ENCODE results near the gene SEC16B. TPM values are rescaled to one million over a fixed set of nuclear protein-coding genes. Genes with fewer than 3 reads are reported as not detected.
A peak's percentile ranks its signal among the peaks of the same experiment; 100 is the strongest.

Gene SEC16B
- total and polyA plus RNA-seq, 9 of the 15 experiments (the other 6 are each of a cell fraction or from before 2014, with no cell fraction given): not detected

DNA sequence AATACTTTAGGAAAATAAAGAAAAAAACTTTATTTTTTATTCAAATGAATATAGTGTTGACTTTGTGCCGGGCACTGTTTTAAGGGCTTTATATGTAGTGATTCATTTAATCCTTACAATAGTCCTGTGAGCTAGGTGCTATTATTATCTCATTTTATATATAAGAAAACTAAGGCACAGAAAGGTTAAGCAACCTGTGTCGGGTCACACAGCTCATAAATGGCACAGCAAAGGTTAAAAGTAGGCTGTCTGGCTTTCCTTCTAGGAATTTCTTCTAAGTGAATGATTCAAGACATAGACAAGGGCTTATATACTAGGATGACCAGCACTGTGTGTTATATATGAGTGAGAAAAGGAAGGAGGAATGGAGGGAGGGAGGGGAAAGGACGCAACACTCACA, 35.4 kb downstream of the SEC16B start:
- Histone ChIP-seq H3K79me2 (ENCODE audit: control insufficient read depth, insufficient read depth, low read length) (no peaks in the 10 kb centered on the region), H3K9me1 (ENCODE audit: control insufficient read depth, insufficient read depth, low read length) (no peaks in the 10 kb centered on the region), H3K9me3 (replicated peaks; ENCODE audit: control insufficient read depth, insufficient read depth, low read depth, low read length) (no peaks in the 10 kb centered on the region), H3K9ac (ENCODE audit: insufficient read depth in 1 of 2, low read depth in 2 of 2, low read length in 2 of 2) (no peak overlapping the region), H3K36me3 (ENCODE audit: control insufficient read depth, insufficient read depth, low read length) (no peaks in the 10 kb centered on the region), H3K27ac (ENCODE audit: extremely low read depth, low read depth, low read length) (no peak overlapping the region), H3K4me2 (ENCODE audit: insufficient read depth, low read length) (no peak overlapping the region), H2AFZ (ENCODE audit: low read depth, low read length) (no peak overlapping the region), H4K20me1 (replicated peaks; ENCODE audit: control insufficient read depth, insufficient read depth, low read length) (no peaks in the 10 kb centered on the region), H3K27me3 (ENCODE audit: control insufficient read depth in 2 of 2, insufficient read depth in 2 of 2, low read length in 2 of 2) (no peaks in the 10 kb centered on the region), H3K4me1 (replicated peaks in 1 of 2; ENCODE audit: control insufficient read depth in 2 of 2, insufficient read depth in 2 of 2, low read length in 2 of 2) (no peaks in the 10 kb centered on the region), H3K4me3 (no peak overlapping the region)
- WGBS (ENCODE audit: insufficient coverage, low coverage, missing lambda C conversion rate): 0% methylated on average over 3 of the region's 3 CpGs
- no peak for ATAC-seq
- no peak for DNase-seq (ENCODE audit: extremely low read depth in 1 of 4, low spot score in 3 of 4)
- intact Hi-C loops (cut with micrococcal nuclease): no loop called here
- in situ Hi-C loops (cut with MboI): loop anchor here (25.0 kb wide), 1 partner anchor 1372 kb away; no protein-coding TSS in a partner anchor
- CTCF ChIA-PET (ENCODE audit: low intra/inter-chr PET ratio): no interaction called here
- no TSS peak for BruUV-seq (replicated peaks)
- TF ChIP-seq ZFP36 (IDR thresholded peaks at IDR 0.05; ENCODE audit: low read depth, low read length, partially characterized antibody): peak; percentile 40
- TF ChIP-seq JUNB (CRISPR knock-in tag; conservative IDR thresholded peaks at IDR 0.05): no peak
- TF ChIP-seq GTF2A2 (tag; IDR thresholded peaks at IDR 0.05): no peak
- peak; percentile 79 for TF ChIP-seq RBM25 (IDR thresholded peaks at IDR 0.05; ENCODE audit: low read depth, low read length, severe bottlenecking)
- TF ChIP-seq MTA3 (IDR thresholded peaks at IDR 0.05; ENCODE audit: borderline replicate concordance): no peak
- TF ChIP-seq RERE (CRISPR knock-in tag; IDR thresholded peaks at IDR 0.05; ENCODE audit: borderline replicate concordance): no peak
- no peak for FAIRE-seq
- POLR2A ChIA-PET: no interaction called here

Measured in K562 (cell line).